Chondrocyte (in vitro differentiated cells): Measurements from ENCODE around the gene ALCAM. TPM values are rescaled to one million over a fixed set of nuclear protein-coding genes. Genes with fewer than 3 reads are reported as not detected.

Source experiments
- DNase-seq: peaks from one replicate; pipeline ENCODE4 v3.0.0; 2021; ENCODE audit warnings: mixed read lengths, low spot score
- H3K27ac Mint-ChIP-seq: one replicate; pipeline ENCODE4 v1.8.0; 2021; ENCODE audit warnings: mild to moderate bottlenecking, moderate library complexity, mixed read lengths; ENCODE audit not compliant: unreplicated experiment
- H3K27me3 Mint-ChIP-seq: 2 replicates; pipeline ENCODE4 v1.8.0; 2021; ENCODE audit warnings: low read depth, mixed read lengths
- H3K36me3 Mint-ChIP-seq: 2 replicates; pipeline ENCODE4 v1.8.0; 2021; ENCODE audit warnings: low read depth, mixed read lengths
- H3K4me1 Mint-ChIP-seq: 2 replicates; pipeline ENCODE4 v1.8.0; 2021; ENCODE audit warnings: low read depth, mild to moderate bottlenecking, mixed read lengths
- H3K4me3 Mint-ChIP-seq: one replicate; pipeline ENCODE4 v1.8.0; 2021; ENCODE audit warnings: mild to moderate bottlenecking, moderate library complexity, mixed read lengths; ENCODE audit not compliant: unreplicated experiment
- H3K9me3 Mint-ChIP-seq: 2 replicates; pipeline ENCODE4 v1.8.0; 2021; ENCODE audit warnings: low read depth, mixed read lengths
- total RNA-seq: library from RNA; stranded (reverse); gene quantifications from 3 replicates; pipeline ENCODE4 v1.2.1, GENCODE V29; 2021
- TF ChIP-seq, protein P1 (sequence below): fragments of 200-600 bp; sonication (generic); IDR thresholded peaks from 2 replicates; pipeline ENCODE4 v1.5.0; 2021; ENCODE audit warnings: antibody characterized with exemption, mild to moderate bottlenecking, moderate library complexity

ALCAM gene
- total RNA-seq, 1 donor from 2014 or later = 270 TPM

DNA sequence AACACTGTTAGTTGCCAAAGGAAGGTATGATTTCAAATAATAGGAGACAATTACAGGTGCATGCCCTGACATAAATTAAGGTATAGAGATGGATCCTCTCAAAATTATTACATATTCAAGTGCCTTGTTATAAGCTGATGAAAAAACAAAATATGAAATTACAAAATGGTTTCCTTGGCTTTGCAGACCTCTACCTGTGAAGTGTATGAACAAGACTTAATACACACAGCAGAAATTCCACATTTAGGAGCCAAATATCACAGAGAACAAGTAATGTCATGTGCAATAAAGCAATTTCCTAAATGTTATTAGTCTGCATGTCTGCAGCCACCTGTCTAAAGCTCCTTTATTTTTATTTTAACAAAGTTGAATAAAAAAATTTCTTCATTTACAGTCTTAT, 151.5 kb downstream of the ALCAM start:
- Mint-ChIP-seq H3K27ac (no peak overlapping the region), H3K4me1 (peaks cover 48% of the 10 kb centered on the region), H3K27me3 (no peaks in the 10 kb centered on the region), H3K4me3 (no peak overlapping the region), H3K9me3 (no peaks in the 10 kb centered on the region), H3K36me3 (peaks cover 2% of the 10 kb centered on the region)
- TF ChIP-seq, protein P1, sequence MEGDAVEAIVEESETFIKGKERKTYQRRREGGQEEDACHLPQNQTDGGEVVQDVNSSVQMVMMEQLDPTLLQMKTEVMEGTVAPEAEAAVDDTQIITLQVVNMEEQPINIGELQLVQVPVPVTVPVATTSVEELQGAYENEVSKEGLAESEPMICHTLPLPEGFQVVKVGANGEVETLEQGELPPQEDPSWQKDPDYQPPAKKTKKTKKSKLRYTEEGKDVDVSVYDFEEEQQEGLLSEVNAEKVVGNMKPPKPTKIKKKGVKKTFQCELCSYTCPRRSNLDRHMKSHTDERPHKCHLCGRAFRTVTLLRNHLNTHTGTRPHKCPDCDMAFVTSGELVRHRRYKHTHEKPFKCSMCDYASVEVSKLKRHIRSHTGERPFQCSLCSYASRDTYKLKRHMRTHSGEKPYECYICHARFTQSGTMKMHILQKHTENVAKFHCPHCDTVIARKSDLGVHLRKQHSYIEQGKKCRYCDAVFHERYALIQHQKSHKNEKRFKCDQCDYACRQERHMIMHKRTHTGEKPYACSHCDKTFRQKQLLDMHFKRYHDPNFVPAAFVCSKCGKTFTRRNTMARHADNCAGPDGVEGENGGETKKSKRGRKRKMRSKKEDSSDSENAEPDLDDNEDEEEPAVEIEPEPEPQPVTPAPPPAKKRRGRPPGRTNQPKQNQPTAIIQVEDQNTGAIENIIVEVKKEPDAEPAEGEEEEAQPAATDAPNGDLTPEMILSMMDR = no peak
- DNase-seq = no peak

DNA sequence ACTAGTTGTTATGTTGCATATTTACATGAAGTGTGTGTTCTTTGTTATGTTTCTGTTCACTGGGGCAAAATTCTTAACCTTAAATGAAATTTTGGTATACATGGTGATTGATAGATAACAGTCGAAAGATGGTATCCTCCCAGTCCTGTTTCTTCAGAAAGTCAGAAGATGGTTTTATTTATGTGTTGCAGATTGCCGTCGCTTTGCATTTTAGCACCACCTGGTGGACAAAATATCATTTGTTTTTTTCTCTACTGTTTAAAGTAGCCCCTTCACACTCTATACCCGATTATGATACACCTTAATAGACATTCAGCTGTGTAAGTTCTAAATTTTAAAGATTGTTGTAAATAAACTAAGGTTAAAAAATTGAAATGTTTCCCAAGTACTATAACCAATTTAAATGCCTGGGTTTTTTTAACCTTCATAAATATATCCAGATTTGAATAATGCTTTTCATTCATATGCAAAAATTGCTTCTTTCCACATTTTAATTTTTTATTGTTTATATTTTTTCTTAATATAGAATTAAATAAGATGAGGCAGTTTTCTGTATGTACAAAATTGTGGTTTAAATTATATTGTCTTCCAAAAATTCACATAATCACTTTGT, 152.2 kb downstream of the ALCAM start:
- Mint-ChIP-seq H3K4me3 (no peak overlapping the region), H3K9me3 (no peaks in the 10 kb centered on the region), H3K27me3 (no peaks in the 10 kb centered on the region), H3K4me1 (peaks cover 41% of the 10 kb centered on the region), H3K36me3 (peaks cover 2% of the 10 kb centered on the region), H3K27ac (no peak overlapping the region)
- TF ChIP-seq, protein P1 = peak; percentile 91
- no peak for DNase-seq

DNA sequence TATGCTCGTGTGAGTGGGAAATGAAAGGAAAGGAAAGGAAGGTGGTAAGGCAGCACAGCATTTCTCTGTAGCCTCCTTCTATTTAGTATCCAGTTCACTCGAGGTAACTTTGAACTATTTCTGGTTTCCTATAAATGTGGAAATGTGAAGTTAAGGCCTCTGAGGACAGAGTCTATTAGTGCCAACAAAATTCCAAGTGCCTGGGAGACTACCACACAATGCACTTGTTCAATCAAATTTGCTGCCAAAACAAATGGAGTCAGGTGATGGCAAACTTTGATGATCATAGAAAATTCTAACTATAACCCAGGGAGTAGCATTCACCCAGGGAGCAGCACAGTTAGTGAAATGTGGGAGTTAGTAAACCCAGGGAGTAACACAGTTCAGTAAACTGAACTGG, 155.1 kb downstream of the ALCAM start:
- Mint-ChIP-seq H3K27ac (no peak overlapping the region), H3K4me1 (peaks cover 30% of the 10 kb centered on the region), H3K27me3 (no peaks in the 10 kb centered on the region), H3K9me3 (no peaks in the 10 kb centered on the region), H3K4me3 (no peak overlapping the region), H3K36me3 (peaks cover 12% of the 10 kb centered on the region)
- DNase-seq = no peak
- TF ChIP-seq, protein P1 = no peak

DNA sequence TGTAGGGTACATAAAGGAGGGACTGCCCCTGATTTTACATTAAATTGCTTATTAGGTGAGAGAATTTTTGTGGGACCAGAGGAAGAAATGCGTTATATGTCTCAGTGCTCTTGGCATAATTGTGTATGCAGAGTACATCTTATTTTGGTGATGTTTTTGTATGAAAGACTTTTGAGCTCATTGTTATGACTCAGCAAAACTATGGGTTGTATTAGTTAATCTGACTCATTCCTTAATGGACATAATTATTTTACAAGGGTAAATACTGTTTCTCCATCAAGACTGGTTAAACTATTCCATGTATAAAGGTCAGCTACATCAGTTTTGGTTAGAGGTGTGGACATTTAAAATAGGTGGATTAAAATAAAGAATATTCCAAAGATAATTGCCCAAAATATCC, 156.8 kb downstream of the ALCAM start:
- Mint-ChIP-seq H3K27me3 (no peaks in the 10 kb centered on the region), H3K4me1 (peaks cover 36% of the 10 kb centered on the region), H3K4me3 (no peak overlapping the region), H3K27ac (no peak overlapping the region), H3K9me3 (no peaks in the 10 kb centered on the region), H3K36me3 (peaks cover 15% of the 10 kb centered on the region)
- TF ChIP-seq, protein P1 = no peak
- DNase-seq = no peak

DNA sequence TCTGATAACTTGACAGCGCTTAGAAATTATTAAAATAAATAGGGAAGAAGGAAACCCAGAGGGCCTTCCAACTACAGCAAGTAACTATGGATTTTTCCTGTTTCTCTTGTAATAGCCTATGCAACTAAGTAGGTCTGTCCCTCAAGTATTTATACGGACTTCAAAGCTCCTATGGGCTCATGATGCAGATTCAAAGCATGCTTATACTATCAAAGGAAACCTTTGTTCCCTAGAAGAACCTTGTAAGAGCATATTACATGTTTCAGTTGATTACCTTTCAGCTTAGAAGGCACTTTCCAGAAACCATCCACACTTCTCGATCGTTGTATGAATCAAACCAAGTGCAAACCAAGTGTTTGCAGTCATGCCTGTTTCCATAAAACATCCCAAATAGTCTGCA, 158.8 kb downstream of the ALCAM start:
- Mint-ChIP-seq H3K27me3 (no peaks in the 10 kb centered on the region), H3K9me3 (no peaks in the 10 kb centered on the region), H3K27ac (no peak overlapping the region), H3K4me1 (peaks cover 32% of the 10 kb centered on the region), H3K4me3 (no peak overlapping the region), H3K36me3 (peaks cover 15% of the 10 kb centered on the region)
- TF ChIP-seq, protein P1 = no peak
- no peak for DNase-seq
